Colonic mucosa (tissue), 4 donors: Measurements from ENCODE around the gene C6orf47. TPM values are rescaled to one million over a fixed set of nuclear protein-coding genes. Genes with fewer than 3 reads are reported as not detected.

Experiments used
- DNase-seq: peaks from one replicate; pipeline ENCODE4 v3.0.0-alpha.2; 2020
- H3K27ac ChIP-seq: fragments of 200-600 bp; one replicate; pipeline ENCODE4 v1.8.0; 2021
- H3K27me3 ChIP-seq: fragments of 200-600 bp; one replicate; pipeline ENCODE4 v1.8.0; 2021
- H3K36me3 ChIP-seq: fragments of 200-600 bp; one replicate; pipeline ENCODE4 v1.8.0; 2021
- H3K4me1 ChIP-seq: fragments of 200-600 bp; one replicate; pipeline ENCODE4 v1.8.0; 2021; ENCODE audit warnings: mild to moderate bottlenecking
- H3K4me3 ChIP-seq: fragments of 200-600 bp; one replicate; pipeline ENCODE4 v1.8.0; 2021
- H3K9ac ChIP-seq, 2 donors: one replicate each; pipeline ENCODE4 v1.7.0; 2013; ENCODE audit warnings: control low read depth in 2 of 2, low read depth in 2 of 2, low read length in 2 of 2
- H3K9me3 ChIP-seq: fragments of 200-600 bp; one replicate; pipeline ENCODE4 v1.8.0; 2021
- CTCF ChIP-seq: fragments of 200-600 bp; IDR thresholded peaks from one replicate; pipeline ENCODE4 v1.8.0; 2022; ENCODE audit warnings: antibody characterized with exemption, mild to moderate bottlenecking
- intact Hi-C: fragments of 100-400 bp; cut with DNase I; formaldehyde crosslinking; loops from one replicate; pipeline ENCODE4 v1.14.1; 2022
- total RNA-seq, 2 donors: library from RNA; stranded (reverse); fragmentation: NEBNext Ultra II Directional in 1 of 2; extraction: Animal tissue kit (Norgen Biotek cat#: 25700) in 1 of 2; gene quantifications; one replicate each; pipeline ENCODE4 v1.2.1, GENCODE V29; 2021
- donor health status: healthy.
- donor health status: DM: no; HTN: no; CAD: no.
- donor health status: DM: no; HTN: no; CAD: no.

Gene C6orf47
- total RNA-seq, 2 donors from 2014 or later: 28.3 to 32.8 TPM

- peak within 1 kb of the TSS; percentile 91 for H3K27ac ChIP-seq
- intact Hi-C loops: no loop called here
- peak; percentile 96 for DNase-seq
- H3K9me3 ChIP-seq: no peaks in the 10 kb centered on the region
- peak within 1 kb of the TSS; percentile 86 to 96 for H3K9ac ChIP-seq
- peaks cover 20% of the 10 kb centered on the region for H3K4me1 ChIP-seq
- TF ChIP-seq CTCF: no peak
- peak within 1 kb of the TSS; percentile 87 for H3K4me3 ChIP-seq
- peaks cover 12% of the 10 kb centered on the region for H3K36me3 ChIP-seq
- H3K27me3 ChIP-seq: no peaks in the 10 kb centered on the region
Observed at GRCh38 chr6:31664790-31665500, 4.4 kb upstream of the C6orf47 start, which contains the start of gene GPANK1. TSS of gene GPANK1 (minus strand) at chr6:31664997. CDS start at chr6:31664478, 519 bp downstream.

GRCh38 chr6:31663961-31664789 is 3.6 kb upstream of the C6orf47 start:
- Histone ChIP-seq H3K4me3 (peak overlapping the region; percentile 87), H3K9ac (peak overlapping the region; percentile 71 to 96), H3K27me3 (no peaks in the 10 kb centered on the region), H3K27ac (peak overlapping the region; percentile 91), H3K9me3 (no peaks in the 10 kb centered on the region), H3K4me1 (peaks cover 23% of the 10 kb centered on the region), H3K36me3 (peaks cover 9% of the 10 kb centered on the region)
- no peak for TF ChIP-seq CTCF
- no peak for DNase-seq
- intact Hi-C loops: no loop called here

DNA sequence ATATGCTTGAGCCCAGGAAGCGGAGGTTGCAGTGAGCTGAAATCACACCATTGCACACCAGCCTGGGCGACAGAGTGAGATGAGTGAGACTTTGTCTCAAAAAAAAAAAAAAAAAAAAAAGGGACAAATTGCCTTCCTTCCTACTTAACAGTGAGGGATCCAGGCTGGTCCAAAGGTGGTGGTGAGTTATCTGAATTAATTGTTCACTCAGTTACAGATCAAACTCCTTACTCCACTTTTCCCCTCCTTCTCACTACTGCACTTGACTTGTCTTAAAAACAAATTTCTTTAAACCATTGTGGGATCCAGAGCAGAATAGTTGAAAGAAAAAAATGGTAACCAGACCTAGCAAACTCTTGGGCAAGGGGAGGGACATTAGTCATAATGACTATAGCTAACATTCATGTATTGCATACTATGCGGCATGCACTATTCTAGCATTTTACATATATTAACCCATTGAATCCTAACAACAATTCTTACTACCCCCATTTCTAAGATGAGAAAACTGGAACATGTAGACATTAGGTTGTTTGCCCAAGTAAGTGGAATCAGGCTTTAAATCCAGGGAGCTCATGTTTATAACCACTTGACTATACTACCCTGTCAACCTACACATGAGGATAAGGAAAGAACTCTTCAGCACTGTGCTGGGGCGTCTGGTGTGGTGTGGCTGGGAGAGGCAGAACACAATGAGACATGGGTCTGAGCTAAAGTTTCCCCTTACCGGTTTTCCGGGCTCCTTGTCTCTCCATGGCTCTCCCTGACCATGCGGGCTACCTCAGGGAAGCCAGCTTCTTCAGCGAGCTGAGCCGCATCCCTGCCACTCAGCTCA is 2.8 kb upstream of the C6orf47 start:
- Histone ChIP-seq H3K27me3 (no peaks in the 10 kb centered on the region), H3K36me3 (peaks cover 3% of the 10 kb centered on the region), H3K9ac (peak overlapping the region; percentile 71 to 96), H3K4me1 (peaks cover 27% of the 10 kb centered on the region), H3K4me3 (peak overlapping the region; percentile 87), H3K27ac (peak overlapping the region; percentile 91), H3K9me3 (no peaks in the 10 kb centered on the region)
- TF ChIP-seq CTCF: no peak
- intact Hi-C loops: no loop called here
- no peak for DNase-seq

DNA sequence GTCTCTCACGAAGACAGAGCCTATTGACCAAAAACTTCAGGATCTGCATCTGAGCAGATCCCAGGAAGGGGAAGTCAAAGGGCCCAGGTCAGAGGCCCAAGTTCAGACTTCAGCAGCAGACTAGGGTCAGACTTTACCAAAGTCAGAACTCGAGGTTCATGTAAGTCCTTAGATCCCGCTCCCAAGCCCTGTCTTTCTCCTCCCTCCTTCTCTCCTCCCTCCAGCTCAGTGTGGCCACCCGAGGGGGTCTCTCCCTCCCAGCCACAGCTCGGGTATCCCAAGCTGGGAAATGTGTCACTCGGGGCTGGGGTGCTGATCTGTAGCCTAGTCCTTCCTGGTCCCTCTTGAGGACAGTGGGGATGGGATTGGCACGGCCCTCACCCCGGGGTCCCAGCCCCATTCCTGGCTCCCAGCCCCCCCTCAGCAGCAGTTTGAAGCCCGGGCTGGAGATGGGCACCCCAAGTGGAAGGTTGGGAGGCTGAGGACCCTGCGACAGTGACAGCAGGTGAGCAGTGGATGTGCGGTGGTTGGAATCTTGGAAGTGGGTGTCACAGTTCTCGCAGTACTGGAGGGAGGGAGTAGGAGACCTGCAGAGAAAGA is 1.6 kb upstream of the C6orf47 start:
- DNase-seq: no peak
- no peaks in the 10 kb centered on the region for H3K36me3 ChIP-seq
- H3K9me3 ChIP-seq: no peaks in the 10 kb centered on the region
- intact Hi-C loops: no loop called here
- no peak for TF ChIP-seq CTCF
- H3K9ac ChIP-seq: peak overlapping the region in 1 of 2 donors; percentile 26
- no peaks in the 10 kb centered on the region for H3K27me3 ChIP-seq
- no peak overlapping the region for H3K4me3 ChIP-seq
- peaks cover 27% of the 10 kb centered on the region for H3K4me1 ChIP-seq
- H3K27ac ChIP-seq: no peak overlapping the region
